HuH-7.5 (cell line): ENCODE results near the gene INPP1.

Experiments used
- DNase-seq: peaks from one replicate; pipeline ENCODE4 v3.0.0; 2011; ENCODE audit warnings: low spot score

Gene INPP1

DNA sequence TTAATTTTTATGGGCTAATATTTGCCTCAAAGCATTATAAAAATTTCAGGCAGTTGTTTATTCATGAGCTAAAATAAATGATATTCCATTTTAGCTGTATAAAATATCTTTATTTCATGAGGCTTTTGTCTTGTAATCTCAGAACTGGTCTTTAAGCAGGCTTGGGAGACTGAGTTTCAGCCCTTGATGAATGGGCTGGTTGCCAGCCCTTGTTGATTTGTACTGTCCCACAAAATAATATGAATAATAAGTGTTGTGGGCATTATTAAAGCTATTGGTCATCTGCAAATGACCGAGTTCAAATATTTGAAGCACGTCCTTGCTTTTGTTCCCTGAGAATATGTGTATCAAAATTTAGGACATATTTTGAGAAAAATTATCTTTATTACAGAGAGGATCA, 18.2 kb downstream of the INPP1 start:
- DNase-seq, result no peak

DNA sequence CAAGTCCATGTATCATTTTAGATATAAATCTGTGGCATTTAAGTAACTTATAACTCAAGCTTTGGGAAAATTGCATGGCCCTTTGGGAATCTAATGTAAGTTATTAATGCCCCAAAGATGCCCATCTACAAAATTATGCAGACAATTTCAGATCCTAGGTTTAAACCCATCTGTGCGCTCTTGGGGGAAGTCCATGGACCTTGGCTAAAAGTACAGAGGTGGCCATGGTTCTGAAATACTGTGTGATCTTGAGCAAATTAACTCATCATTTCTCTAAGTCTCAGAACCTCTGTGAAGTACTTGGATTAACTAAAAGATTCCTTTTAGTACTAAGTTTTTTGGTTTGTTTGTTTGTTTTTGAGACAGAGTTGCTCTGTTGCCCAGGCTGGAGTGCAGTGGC, 19.5 kb downstream of the INPP1 start:
- no peak for DNase-seq

DNA sequence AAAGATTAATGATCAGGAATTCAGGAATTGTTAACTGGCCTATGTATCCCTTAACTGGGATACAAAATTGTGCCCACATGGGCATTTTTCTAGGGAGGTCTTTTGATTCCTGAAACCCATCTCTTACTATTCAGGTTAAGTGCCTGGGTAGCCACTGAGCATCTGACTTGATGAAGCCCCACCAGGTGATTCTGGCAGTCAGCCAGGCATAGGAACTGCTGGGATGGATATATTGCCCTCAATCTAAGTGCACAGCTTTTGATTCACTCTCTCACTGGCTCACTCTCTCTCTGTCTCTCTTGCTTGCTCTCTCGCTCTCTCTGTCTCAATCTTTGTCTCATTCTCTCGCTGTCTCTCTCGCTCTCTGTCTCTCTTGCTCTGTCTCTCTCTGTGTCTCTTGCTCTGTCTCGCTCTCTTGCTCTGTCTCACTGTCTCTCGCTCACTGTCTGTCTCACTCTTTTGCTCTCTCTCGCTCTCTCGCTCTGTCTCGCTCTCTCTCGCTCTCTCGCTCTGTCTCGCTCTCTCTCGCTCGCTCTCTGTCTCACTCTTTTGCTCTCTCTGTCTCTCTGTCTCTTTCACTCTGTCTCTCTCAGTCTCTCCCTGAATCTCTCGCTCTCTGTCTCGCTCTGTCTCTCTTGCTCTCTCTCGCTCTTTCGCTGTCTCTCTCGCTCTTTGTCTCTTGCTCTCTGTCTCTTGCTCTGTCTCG, 22.3 kb downstream of the INPP1 start:
- no peak for DNase-seq

DNA sequence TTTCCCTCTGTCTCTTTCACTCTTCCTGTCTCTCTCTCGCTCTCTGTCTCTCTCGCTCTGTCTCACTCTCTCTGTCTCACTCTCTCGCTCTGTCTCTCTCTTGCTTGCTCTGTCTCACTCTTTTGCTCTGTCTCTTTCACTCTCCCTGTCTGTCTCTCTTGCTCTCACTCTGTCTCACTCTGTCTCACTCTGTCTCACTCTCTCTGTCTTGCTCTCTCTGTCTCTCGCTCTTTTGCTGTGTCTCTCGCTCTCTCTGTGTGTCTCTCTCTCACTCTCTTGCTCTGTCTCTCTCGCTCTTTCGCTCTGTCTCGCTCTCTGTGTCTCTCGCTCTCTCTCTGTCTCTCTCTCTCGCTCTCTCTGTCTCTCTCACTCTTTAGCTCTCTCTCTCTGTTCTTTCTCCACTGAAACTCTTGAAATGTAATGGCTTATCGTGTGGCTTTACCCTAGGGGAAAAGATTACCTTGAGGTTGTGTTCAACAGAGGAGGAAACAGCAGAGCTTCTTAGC, 22.9 kb downstream of the INPP1 start:
- DNase-seq, result no peak

DNA sequence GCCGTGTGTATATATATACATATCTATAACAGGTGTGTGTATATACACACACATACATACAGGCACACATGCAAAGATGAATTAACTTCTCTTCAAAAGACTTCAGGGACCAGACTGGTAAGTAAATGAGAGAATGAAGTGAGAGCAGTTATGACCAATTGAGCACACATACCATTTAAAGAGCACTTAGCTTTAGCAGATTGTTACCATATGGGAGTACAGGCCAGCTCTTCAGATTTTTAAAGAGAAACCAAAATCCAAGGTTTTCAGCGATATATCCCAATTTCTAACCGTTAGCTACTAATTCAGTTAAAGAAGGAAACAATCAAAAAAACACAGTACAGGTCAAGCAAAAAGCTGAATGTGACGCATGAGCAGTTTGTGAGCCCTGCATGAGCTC, 23.7 kb downstream of the INPP1 start:
- no peak for DNase-seq

DNA sequence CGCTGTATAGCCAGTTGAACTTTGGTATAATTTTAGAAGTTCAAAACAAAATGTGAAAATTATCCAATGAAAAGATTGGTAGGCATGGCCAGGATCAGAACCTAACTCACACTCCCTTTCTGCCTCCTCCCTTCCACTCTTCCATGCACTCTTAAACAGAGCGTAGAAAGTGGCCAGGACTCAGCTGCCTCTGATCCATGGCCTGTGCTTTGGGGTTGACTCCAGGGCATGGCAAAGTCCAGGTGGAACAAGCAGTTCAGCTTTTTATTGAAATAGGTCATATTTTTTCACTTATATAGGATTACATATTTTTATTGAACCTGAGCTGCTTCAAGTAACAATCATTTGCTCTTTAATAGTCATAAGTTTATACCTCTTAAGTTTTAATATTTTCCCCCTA, 26.2 kb downstream of the INPP1 start:
- DNase-seq, result no peak

DNA sequence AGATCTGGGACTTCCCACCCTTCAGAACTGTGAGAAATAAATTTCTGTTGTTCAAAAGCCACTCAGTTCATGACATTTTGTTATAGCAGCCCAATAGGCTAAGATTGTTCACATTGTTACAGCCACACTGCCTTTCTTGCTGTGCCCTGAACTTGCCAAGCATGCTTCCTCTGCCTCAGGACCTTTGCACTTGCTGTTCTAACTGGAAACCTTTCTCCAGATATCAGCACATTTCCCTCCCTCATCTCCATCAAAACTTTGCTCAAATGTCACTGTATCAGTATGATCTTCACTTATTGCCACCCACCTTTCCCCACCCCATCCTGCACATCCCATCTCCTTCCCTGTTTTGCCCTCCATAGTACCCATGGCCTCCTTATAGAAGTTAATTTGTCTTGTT, 32.7 kb downstream of the INPP1 start:
- DNase-seq, result no peak

DNA sequence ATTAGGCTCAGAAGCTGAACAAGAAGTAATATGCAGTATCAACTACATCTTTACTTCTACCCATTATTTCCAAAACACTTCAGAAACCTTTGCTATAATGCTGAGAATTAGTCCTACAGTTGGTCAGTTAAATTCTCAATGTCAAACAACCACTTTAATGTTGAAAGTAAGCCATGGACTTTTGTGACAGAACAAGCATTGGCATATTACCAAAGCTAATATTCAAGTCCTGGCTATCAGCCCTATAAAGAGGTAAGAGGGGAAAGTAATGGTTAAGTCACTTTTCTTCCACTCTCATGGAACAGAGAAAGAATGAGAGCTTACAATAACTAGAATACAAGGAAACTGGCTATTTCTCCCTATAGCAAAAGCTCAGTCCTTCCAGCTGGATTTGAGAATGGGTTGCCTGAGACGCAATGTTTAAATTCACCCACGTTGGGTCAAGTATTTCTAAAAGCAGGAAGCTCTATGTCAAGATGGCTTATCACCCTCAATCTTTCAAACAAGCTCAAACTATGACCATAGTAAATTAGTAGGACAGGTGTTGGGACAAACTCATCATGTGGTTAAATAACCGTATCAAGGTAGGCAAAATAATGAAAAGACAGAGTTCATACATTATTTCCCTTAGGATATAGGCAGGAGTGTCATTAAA, 33.3 kb downstream of the INPP1 start:
- no peak for DNase-seq

DNA sequence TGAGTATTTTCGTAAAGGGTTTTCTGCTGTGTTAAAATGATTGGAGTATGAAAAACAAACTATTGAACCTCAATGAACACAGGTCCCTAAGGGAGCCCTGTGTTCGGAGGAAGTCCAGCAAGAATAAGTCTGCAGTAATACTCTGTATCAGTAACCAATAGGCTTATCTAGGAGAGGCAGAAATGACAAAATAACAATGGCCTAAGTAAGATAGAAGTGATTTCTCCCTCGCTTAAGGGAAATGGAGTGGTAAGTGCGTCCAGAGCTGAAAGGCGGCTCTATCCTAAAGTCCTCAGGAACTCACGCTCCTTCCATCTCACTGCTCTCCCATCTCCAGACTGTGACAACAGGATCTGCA, 35.5 kb downstream of the INPP1 start:
- DNase-seq, result no peak

DNA sequence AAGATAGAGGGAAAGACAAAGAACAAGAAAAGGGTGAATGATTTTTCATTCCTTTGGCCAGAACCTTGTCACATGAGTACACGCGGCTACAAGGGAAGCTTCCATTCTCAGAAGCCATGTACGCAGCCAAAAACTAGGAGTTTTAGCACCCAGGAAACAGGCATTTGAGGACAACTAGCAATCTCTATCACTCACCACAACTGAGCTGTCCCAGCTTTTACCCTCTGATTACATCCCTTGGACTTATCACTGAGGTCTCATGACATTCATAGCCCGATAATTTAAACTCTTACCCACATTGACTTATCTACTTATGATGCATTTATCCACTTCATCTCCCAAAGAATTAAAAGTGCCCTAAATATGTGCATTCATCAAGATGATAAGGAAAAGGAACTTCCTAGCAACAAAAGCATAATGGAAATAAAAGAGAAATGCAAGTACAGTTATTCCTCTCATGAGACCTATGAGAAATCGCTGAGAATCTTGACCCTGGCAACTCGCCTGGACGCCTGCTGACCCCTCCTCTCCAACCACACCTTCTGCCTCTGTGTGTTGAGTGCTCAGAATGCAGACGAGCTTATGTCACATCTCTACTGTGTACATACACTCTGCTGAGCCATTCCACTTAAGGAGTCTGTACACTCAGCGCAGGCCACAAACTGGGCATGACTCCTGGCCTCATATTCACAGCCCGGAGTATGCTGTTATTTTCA, 36.0 kb downstream of the INPP1 start:
- no peak for DNase-seq

DNA sequence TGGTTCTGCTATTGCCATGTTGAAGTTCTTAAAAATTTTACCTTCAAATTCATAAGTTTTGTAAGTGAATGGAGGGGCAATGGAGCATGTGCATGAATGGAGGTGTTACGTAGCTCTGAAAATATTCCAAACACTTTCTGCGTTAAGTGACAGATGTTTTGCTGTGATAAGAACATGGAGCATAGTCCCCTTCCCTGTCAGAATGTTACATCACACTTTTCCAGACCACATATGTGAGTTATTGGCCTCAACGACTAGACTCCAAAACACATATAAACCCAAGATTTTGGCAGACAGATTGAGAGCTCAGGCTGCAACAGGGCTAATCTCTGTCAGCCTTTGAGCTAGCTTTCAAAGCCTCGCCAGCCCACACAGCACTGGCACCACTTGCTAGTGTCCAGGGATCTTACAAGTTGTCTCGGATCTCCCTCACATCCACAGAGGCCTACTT, 37.6 kb downstream of the INPP1 start:
- DNase-seq, result no peak

DNA sequence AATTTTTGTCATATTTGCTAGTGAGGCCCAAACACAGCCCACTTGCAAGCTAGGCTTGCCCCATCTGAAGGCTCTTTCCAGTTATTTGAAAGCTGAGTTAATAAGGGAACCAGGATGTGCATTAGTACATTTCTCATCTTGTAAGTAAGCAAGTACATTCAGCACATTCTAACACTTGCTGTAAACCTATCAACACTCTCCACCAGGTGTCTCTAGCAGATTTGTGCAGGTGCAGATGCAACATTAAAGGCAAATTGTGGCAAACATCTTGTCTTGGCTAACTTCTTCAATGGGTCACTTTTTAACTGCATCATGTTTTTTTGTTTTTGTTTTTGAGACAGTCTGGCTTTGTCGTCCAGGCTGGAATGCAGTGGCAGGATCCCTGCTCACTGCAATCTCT, 39.5 kb downstream of the INPP1 start:
- DNase-seq, result no peak

DNA sequence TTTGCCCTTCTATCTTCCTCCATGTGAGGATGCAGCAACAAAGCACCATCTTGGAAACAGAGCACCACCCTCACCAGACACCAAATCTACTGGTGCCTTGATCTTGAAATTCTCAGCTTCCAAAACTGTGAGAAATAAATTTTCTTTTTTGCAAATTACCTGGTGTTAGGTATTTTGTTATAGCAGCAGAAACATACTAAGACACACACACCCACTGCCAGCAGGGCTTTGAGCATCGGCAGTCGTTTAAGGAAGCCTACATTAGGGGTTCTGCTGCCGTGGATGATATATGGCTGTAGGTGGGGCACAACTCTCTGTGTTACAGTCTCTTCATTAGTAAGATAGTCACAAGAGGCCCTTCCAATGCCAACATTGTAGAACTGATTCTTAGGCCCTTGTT, 44.0 kb downstream of the INPP1 start:
- DNase-seq, result no peak

DNA sequence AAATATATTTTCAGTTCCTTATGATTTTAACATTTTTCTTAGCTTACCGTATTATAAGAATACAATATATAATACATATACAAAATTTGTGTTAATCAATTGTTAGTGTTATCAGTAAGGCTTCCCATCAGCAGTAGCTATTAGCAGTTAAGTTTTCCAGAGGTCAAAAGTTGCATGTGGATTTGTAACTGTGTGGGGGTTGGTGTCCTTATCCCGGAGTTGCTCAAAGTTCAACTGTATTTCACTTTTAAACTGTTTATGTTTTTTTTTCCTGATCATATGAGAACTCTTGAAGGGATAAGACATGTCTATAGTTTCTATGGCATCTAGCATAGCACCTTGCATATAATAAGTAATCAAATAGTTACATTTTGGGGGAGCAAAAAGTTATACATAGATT, 52.9 kb downstream of the INPP1 start:
- no peak for DNase-seq

DNA sequence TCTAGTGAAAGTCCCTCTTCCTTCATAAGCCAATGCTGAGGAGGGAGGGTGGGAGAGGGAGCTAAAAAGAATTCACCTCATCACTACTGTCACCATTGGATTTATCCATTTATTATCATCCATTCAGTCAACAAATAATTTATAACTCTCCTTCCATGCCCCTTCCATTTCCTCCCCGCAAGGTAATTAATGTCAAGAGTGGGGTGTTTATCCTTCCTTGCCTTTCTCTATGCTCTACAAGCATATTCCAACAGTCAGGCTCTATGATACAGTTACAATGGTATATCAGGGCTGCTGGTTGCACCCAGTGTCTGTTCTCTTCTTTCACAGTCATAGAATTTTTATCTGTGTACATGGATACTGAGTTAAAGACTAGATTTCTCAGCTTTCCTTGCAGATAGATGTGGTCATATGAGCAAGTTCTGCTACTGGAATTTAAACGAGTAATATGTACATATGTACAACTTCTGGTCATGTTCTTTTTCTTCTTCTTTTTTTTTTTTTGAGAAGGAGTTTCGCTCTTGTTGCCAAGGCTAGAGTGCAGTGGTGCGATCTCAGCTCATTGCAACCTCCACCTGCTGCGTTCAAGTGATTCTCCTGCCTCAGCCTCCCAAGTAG, 59.7 kb downstream of the INPP1 start:
- DNase-seq, result no peak

DNA sequence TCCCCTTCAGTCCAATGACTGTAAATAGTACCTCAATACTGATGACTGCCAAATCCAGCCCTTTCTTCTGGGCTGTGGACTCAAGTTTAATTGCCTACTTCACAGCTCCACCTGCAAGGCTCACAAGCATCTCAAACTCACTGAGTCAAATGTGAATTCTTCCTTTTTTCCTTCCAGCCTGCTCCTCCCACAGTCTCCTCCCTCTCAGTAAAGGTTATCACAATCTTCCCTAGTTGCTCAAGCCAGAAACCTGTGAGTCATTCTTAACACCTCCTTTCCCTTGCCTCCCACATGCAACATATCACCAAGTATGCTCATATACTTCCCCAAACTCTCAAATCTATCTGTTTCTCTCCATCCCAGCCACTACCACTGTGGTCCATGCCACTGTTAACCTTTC, 61.1 kb downstream of the INPP1 start:
- no peak for DNase-seq

DNA sequence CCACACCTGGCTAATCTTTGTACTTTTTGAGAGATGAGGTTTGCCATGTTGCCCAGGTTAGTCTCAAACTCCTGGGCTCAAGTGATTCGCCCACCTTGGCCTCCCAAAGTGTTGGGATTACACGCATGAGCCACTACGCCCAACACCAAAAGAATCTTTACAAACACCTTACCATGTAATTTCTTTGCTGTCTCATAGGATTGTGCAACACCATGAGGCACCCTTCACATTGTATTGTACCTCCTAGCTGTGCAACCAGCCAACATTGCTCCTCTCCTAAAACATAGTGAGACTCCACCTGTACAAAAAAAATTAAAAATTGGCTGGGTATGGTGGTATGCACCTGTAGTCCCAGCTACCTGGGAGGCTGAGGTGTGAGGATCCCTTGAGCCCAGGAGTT, 61.7 kb downstream of the INPP1 start:
- no peak for DNase-seq

DNA sequence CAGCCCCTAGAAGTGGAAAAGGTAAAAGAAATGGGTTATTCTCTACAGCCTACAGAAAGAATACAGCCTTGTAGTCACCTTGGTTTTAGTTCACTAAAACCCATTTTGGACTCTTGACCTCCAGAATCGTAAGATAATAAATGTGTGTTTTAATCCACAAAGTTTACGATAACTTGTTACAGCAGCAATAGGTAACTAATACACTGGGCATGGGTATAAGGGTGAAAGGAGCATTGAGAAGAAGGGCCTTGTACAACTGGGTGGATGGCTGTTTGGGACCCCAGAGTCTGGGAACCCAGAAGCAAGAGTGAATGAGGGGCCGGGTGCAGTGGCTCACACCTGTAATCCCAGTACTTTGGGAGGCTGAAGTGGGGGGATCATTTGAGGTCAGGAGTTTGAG, 62.6 kb downstream of the INPP1 start:
- no peak for DNase-seq

DNA sequence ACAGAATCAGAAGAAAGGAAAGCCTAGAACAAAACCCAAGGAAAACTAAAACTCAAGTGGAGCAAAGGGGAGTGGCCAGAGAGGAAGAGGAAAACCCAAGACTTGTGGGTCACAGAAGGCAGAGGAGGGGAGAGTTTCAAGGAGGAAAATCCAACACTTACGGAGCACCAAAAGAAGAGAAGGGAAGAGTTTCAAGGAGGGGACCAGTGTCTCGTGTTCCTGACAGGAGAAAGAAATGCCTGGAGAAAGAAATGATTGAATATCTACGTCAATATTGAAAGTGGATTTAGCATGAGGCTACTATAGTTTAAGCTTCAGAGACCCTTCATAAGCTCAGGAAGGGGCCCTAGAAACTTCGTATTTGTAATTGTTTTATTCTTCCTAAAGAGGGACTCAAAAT, 63.4 kb downstream of the INPP1 start:
- no peak for DNase-seq

DNA sequence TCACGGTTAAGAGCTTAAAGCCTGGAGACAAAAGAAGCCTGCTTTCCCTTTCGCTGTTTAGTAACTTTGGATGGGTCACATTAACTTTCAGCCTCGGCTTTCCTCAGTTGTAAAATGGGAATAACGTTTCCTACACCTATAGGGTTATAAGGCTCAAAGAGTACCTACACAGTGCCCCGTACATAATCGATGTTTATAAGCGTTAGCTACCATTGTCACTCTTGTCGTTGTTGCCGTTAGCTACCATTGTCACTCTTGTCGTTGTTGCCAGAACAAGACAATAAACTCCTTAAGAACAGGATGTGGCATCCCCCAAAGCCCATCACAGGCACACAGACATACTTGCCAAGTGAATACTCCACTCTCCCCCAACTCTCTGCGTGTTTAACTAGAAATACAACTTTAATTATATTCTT, 63.9 kb downstream of the INPP1 start:
- no peak for DNase-seq

DNA sequence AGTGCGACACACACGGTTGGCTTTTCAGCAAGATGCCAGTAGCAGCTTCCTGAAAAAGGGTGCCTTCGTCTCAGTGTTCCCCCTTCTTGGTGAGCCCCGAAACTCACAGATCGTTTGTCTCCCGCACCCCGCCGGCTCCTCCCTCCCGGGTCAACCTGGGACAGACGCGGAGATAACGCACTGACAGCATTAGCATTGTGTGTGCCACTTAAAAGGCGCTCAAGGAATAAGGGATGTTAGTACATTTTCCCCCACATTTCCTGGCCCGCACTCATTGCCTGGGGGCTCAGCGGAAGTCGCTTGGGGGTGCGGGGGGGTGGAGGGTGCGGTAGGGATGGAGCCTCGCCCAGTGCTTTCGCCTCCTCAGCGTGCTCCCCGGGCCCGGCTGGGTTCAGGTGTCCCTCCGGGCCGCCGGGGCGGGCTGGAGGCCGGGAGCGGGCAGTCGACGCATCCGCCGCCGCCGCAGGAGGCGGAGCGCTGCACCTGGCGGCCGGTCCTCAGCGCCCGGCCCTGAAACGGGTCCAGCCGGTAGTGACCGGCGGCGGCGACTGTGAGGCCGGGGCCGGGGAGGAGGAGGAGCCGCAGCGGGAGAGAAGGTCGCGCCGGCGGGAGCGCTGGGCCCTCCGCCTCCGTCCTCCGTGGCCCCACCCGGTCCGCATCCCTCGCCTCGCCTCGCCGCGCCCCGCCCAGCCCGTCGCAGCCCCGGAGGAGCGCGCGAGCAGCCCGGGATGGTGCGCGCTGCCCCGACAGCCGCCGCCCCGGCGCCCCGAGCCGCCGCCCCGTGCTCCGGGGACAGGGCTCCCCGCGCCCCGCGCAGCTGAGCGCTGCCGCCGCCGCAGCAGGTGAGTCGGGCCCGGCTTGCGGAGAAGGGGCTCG, 64.5 kb downstream of the INPP1 start, which contains the start of gene MFSD6:
Gene MFSD6 (plus strand): TSS at position 694 of the 876 bp plus-strand sequence. CDS start 27,675 bp downstream, outside the sequence.
- DNase-seq, result peak; percentile 47
